IPS-11a (cell line): ENCODE data around the gene RFWD3.

Experiments used
- H3K4me3 ChIP-seq: one replicate; pipeline ENCODE4 v1.5.1; 2013; ENCODE audit warnings: low read depth, low read length, control low read depth

Gene RFWD3

DNA sequence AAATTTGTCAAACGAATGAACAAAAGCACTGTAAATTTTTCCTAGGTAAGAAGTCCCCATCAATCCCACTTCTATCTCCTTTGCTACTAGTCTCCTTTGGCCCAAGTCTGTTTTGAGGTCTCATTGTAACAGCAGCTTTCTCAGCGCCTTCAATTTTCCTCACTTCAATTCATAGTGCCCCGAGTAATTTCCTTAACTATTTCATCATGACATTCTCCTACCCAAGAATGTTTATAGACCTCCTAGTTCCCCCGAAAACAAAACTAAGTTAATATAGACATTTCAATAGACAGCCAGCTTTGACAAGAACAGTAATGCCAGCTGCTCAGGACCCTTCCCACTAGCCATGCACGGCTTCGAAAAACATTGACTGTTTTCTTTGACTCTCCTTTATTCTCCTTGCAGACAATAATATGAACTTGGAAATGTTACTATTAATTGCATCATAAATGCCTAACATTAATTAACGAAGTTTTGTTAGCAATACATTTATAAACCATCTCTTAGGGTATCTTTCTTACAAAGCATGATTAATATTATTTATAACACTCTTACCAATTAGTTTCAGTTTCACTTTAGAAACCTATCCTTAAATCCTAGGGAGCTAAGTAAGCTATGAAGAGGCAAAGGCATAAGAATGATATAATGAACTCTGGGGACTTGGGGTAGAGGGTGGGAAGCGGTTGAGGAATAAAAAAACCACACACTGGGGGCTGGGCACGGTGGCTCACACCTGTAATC is 82.6 kb downstream of the RFWD3 start:
- no peak overlapping the region for H3K4me3 ChIP-seq

DNA sequence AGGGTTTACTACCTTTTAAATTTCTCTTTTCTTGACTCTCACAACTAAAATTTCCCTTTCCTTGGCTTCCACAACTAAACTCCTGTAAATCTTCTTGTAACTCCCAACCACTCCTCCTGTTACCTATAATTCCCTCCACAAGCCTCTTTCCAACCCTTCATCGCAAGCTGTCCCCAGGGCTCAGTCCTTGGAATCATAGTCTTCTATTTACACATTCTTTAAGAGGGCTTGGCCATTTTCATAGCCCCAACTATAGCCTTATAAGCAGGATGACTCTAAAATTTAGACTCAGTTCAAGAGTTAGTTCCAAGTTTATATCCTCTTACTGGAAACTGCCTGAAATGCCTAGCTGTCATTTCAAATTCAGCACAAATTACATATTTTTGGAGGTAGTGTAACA is 83.7 kb downstream of the RFWD3 start:
- H3K4me3 ChIP-seq = no peak overlapping the region

DNA sequence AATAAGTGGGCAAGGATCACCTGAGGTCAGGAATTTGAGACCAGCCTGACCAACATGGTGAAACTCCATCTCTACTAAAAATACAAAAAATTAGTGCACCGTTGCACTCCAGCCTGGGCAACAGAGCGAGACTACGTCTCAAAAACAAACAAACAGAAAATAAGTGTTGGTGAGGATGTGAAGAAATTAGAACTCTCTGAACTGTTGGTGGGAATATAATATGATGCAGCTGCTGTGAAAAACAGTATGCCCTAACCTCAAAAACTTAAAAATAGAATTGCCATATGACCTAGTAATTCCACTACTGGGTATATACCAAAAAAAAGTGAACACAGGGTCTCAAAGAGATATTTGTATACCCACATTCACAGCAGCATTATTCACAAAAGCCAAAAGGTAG is 85.8 kb downstream of the RFWD3 start:
- H3K4me3 ChIP-seq = no peak overlapping the region

DNA sequence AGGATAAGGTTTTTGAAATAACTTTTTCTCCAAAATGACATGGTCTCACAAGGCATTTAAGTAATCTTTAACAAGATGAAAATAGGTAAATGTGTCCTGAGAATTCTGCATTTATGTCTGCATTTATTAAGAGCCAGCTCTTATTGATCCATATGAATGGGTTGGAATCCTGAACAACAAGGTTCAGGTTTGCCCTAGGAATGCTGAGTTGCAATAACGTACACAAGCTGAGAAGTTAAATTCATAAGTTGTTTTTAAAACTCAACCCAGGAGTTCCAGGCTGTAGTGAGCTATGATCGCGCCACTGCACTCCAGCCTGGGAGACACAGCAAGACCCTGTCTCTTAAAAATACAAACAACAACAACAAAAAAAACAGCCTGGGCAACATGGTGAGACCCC is 87.8 kb downstream of the RFWD3 start:
- H3K4me3 ChIP-seq = no peak overlapping the region

DNA sequence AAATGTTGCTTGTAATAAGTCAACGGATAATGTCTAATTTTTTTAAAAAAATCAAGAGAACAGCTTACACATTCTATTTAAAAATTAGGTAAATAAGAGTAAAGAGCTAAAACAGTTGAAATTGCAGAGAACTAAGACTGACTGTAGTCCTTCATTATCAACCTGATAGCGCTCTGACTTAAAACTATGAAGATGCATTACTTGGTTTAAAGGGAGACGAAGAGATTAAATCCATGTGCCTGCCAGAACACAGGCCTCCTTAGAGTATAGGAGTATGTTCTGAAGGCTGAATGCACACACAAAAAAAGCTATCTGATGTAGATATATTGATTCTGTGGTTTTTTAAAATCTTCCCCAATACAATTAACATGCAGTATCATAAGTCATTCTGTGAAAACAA is 88.2 kb downstream of the RFWD3 start:
- no peak overlapping the region for H3K4me3 ChIP-seq

DNA sequence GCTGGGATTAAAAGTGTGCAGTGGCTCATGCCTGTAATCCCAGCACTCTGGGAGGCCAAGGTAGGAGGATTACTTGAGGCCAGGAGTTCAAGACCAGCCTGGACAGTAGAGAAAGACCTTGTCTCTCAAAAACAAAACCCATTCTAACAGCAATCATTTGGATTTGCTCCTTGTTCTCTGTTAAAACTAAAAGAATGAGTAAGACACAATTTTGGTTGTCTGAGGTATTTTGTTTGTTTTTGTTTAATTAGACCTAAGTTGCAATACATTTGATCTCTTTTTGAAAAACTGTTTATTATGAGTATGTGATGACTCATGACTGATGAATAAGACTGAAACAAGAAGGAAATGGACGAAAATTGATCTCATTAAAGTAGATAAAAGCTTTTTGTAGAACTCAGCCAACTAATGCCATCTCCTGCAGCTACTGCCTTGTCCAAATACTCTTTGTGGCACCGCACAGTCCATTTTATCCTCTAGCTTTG is 88.8 kb downstream of the RFWD3 start:
- no peak overlapping the region for H3K4me3 ChIP-seq

DNA sequence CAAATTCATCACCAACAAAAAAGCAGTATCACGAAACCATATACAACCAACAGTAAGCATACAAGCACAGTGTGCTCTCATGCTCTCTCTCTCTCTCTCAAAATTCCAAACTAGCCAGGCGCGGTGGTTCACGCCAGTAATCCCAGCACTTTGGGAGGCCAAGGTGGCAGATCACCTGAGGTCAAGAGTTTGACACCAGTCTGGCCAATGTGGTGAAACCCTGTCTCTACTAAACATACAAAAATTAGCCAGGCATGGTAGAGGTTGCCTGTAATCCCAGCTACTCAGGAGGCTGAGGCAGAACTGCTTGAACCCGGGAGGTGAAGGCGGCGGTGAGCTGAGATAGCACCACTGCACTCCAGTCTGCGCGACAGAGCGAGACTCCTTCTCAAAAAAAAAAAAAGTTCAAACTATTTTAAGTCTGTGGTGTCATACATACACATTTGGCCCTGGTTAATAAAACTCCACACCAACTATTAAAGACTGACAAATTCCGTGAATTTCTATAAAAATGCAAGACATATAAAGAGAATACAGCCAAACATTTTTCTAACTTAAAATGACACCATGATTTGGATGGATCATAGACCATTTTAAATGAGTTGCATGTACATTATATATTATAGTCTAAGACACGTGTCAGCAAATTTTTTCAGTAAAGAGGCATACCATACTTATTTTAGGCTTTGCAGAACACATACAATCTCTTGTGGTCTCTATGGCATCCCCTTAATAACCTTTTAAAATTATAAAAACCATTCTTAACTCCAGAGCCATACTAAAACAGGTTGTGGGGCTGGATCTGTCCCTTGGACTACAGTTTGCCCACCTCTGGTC is 90.7 kb downstream of the RFWD3 start:
- no peak overlapping the region for H3K4me3 ChIP-seq

DNA sequence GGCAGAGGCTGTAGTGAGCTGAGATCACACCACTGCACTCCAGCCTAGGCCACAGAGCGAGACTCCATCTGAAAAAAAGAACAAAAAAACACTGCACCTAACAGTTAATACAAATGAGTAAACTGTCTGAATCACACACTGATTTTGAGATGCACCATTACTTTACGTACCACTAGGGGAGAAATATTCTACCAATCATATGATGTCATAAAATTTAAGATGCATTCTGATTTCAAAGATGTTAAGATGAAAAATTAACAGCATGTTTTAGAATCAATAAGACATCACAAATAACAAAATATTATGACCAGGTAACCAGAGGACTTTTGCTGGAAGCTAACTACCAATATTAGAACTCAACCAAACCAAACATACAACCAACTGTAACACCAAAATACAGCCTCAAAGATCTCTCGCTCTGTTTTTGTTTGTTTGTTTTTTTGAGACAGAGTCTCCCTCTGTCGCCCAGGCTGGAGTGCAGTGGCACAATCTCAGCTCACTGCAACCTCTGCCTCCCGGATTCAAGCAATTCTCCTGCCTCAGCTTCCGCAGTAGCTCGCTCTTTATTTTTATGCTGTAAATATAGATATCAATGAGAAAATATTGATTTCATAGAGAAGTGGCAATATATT is 91.4 kb downstream of the RFWD3 start:
- no peak overlapping the region for H3K4me3 ChIP-seq

DNA sequence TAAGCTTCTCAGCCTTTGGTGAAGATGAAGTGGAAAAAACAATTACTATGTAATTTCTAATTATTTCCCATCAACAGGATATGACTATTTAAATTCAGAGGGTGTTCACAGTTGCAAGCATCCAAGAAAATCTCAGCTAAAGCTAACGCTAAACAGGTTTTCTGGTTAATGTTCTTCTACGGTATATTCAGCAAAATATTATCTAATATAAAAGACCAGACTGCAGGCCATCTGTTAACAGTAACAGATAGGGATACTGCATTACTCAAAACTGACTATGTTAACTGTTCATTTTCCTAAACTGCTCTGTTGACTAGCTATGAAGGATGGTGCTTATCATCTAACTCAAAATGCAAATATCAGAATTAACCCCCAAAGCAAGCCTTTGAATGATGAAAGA is 92.5 kb downstream of the RFWD3 start:
- H3K4me3 ChIP-seq = no peak overlapping the region

DNA sequence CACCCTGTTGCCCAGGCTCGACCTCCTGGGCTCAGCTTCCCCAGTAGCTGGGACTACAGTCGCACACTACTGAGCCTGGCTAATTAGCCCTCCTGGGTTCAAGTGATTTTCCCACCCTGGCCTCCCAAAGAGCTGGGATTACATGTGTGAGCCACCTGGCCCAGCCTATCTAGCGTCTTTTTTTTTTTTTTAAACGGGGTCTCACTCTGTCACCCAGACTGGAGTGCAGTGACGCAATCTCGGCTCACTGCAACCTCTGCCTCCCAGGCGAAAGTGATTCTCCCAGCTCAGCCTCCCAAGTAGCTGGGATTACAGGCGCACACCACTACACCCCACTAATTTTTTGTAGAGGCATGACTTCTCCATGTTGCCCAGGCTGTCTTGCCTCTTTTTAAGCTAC is 93.1 kb downstream of the RFWD3 start:
- no peak overlapping the region for H3K4me3 ChIP-seq
